GM18520 (cell line): ENCODE measurements around the gene THTPA.
"Not testable (repeated sequence)": the region's sequence is repeated elsewhere in the genome, so short reads cannot be mapped to it uniquely, and the experiment has no call there.

Source experiments
- ATAC-seq: cut with Tn5 transposase; IDR thresholded peaks from one replicate; pipeline ENCODE4 v1.9.1; 2021; ENCODE audit not compliant: unreplicated experiment

The THTPA gene

GRCh38 chr14:23609001-23609400, 52.9 kb downstream of the THTPA start:
- ATAC-seq, result no peak

GRCh38 chr14:23609411-23610089, 53.5 kb downstream of the THTPA start:
- not testable (repeated sequence) for ATAC-seq
